NB4 (cell line): ENCODE results near the gene GNG7.
A peak's percentile ranks its signal among the peaks of the same experiment; 100 is the strongest.
"Not testable (repeated sequence)": the region's sequence is repeated elsewhere in the genome, so short reads cannot be mapped to it uniquely, and the experiment has no call there.

Source experiments
- DNase-seq: peaks from one replicate; pipeline ENCODE4 v3.0.0; 2010; ENCODE audit warnings: low read depth
- H3K4me3 ChIP-seq: one replicate; pipeline ENCODE4 v1.5.1; 2011; ENCODE audit warnings: mild to moderate bottlenecking, low read depth, low read length, moderate library complexity
- MYC ChIP-seq: IDR thresholded peaks from 2 replicates; pipeline ENCODE4 v1.6.1; 2011; ENCODE audit warnings: low read depth, low read length
- POLR2A ChIP-seq: IDR thresholded peaks from 2 replicates; pipeline ENCODE4 v1.6.1; 2011; ENCODE audit warnings: mild to moderate bottlenecking; ENCODE audit not compliant: insufficient read length; ENCODE audit errors: extremely low read depth
- TF ChIP-seq, protein P1 (sequence below): IDR thresholded peaks from 2 replicates; pipeline ENCODE4 v1.6.1; 2011; ENCODE audit warnings: low read depth, low read length
- TF ChIP-seq, protein P2 (sequence below): IDR thresholded peaks from one replicate; pipeline ENCODE4 v1.5.1; 2012; ENCODE audit warnings: low read depth, low read length

GNG7 gene

DNA sequence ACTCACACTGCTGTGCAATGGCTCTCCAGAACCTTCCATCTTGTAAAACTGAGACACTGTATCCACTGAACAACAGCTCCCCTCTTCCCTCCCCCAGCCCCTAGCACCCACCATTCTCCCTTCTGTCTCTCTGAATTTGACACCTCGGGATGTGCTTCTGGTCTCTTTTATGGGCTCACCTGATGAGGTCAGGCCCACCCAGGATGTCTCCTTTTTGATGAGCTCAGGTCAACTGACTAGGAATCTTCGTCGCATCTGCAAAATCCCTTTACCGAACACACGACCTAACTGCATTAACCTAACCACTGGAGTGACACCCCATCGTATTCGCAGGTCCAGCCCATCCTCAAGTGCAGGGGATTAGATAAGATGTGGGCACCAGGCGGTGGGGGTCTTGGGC, 73.9 kb downstream of the GNG7 start:
- TF ChIP-seq POLR2A (no peak), MYC (no peak)
- TF ChIP-seq, protein P1, sequence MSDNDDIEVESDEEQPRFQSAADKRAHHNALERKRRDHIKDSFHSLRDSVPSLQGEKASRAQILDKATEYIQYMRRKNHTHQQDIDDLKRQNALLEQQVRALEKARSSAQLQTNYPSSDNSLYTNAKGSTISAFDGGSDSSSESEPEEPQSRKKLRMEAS = no peak
- TF ChIP-seq, protein P2, sequence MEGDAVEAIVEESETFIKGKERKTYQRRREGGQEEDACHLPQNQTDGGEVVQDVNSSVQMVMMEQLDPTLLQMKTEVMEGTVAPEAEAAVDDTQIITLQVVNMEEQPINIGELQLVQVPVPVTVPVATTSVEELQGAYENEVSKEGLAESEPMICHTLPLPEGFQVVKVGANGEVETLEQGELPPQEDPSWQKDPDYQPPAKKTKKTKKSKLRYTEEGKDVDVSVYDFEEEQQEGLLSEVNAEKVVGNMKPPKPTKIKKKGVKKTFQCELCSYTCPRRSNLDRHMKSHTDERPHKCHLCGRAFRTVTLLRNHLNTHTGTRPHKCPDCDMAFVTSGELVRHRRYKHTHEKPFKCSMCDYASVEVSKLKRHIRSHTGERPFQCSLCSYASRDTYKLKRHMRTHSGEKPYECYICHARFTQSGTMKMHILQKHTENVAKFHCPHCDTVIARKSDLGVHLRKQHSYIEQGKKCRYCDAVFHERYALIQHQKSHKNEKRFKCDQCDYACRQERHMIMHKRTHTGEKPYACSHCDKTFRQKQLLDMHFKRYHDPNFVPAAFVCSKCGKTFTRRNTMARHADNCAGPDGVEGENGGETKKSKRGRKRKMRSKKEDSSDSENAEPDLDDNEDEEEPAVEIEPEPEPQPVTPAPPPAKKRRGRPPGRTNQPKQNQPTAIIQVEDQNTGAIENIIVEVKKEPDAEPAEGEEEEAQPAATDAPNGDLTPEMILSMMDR = no peak
- H3K4me3 ChIP-seq = no peak overlapping the region
- DNase-seq = no peak

DNA sequence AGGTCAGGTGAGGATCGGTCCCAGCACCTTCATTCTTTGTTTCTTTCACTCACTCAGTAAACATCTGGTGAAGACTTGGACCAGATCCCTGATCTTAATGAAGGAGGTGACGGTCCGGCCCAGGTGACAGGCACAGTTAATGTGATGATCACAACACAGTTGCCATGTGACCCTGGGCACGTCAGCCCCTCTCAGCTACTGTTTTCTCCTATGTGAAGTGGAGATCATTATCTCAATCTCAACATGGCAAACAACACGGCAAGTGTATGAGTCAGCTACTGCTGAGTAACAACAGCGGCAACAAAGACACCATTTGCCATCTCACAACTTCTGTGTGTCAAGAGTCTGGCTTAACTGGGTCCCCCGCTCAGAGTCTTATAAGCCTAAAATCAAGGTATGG, 74.6 kb downstream of the GNG7 start:
- no peak overlapping the region for H3K4me3 ChIP-seq
- TF ChIP-seq POLR2A = no peak
- TF ChIP-seq, protein P1 = no peak
- no peak for TF ChIP-seq MYC
- TF ChIP-seq, protein P2 = no peak
- no peak for DNase-seq

DNA sequence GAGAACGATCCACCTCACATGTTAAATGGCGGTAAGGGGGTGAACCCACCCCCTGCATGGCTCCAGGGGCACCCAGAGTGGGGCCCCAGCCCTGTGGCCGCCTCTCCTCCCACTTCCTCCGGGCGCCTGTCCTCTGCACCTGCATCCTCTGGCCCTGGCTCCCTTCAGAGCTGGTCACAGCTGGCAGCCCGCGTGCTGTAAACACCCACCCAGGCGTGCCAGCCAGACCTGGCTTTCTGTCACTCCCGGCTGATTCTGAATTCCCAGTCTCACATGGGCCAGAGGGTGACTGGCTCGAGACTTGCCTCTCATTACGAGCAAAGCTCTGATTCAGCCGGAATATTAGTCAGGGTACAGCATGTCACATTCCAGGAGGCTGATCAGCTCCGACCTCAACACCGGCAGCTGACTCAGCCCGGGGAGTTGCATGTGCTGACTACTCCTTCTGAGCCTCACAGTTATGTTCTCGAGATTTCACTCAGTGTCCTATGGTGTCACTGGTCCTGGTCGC, 75.1 kb downstream of the GNG7 start:
- H3K4me3 ChIP-seq = no peak overlapping the region
- peak; percentile 68 for DNase-seq

DNA sequence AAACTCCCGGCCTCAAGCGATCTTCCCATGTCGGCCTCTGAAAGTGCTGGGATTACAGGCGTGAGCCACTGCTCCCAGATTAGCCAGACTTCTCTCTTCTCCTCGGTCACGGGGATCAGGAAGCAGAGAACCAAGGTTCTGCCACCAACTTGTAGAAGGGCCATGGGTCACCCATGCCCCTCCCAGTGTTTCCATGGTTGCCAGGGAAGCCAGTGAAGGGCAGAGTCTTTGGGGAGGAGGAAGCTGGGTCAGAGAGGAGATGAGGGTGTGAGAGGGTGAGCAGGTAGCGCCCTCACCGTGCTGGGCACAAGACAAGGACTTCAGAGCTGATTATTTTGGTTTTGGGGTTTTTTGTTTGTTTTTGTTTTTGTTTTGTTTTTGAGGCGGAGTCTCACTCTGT, 77.1 kb downstream of the GNG7 start:
- no peak for DNase-seq
- TF ChIP-seq, protein P1 = no peak
- TF ChIP-seq MYC (no peak), POLR2A (no peak)
- TF ChIP-seq, protein P2 = no peak
- no peak overlapping the region for H3K4me3 ChIP-seq

More for the DNA sequence above, 75.1 kb downstream of the GNG7 start:
- TF ChIP-seq, protein P2 = no peak
- TF ChIP-seq, protein P1 = no peak
- TF ChIP-seq POLR2A (no peak), MYC (no peak)

DNA sequence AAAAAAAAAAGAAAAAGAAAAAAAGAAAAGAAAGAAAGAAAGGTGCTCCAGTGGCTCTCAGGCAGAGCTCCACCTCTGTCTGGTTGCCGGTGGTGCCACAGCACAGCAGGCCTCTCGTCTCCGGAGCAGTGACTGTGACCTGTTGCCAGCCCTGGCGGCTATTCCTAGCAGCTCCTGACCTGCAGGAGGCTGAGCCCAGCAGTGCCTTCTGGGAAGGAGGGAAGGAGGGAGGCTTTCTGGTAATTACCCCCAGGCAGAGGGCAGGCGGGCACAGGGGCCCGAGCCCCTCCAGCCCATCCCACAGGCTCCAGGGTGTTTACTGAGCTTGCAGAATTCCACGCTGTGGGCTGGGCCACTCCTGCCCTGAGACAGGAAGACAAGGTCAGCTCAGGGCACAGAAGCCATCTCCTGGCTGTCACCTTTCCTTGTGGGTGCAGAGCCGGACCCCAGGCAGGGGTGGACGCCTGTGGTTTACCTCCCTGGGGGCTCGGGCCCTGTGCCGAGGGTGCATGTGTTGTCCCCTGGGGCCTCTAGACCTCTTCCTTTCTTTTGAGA, 77.9 kb downstream of the GNG7 start:
- peak; percentile 69 for DNase-seq
- TF ChIP-seq MYC (no peak), POLR2A (no peak)
- TF ChIP-seq, protein P1 = no peak
- TF ChIP-seq, protein P2 = no peak
- H3K4me3 ChIP-seq = no peak overlapping the region

DNA sequence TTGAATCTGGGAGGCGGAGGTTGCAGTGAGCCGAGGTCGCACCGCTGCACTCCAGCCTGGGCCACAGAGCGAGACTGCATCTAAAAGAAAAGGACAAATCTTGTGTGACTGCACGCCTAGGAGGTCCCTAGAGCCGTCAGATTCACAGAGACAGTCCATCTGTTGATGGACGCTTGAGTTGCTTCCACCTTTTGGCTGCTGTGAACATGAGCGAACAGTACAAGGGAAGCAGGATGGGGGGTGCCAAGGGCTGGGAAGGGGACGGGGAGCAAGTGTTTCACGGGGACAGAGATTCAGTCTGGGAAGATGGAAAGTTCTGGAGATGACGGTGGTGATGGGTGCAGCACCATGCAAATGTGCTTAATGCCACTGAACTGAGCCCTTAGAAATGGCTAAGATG, 78.7 kb downstream of the GNG7 start:
- H3K4me3 ChIP-seq = no peak overlapping the region
- TF ChIP-seq, protein P2 = no peak
- DNase-seq = no peak

DNA sequence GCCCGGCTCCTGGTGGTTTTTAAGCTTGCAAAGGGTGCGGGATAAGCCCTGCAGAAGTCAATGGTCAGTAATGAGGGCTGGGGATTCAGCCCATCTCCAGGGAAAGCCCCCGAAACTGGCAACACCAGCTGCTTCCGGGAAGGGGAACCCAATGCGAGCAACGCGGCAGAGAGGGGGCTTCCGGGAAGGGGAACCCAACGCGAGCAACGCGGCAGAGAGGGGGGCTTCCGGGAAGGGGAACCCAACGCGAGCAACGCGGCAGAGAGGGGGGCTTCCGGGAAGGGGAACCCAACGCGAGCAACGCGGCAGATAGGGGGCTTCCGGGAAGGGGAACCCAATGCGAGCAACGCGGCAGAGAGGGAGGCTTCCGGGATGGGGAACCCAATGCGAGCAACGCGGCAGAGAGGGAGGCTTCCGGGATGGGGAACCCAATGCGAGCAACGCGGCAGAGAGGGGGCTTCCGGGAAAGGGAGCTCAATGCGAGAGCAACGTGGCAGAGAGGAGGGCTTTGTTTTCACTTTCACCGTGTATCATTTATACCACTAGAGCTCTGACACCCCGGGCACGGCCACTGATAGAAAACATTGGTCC, 80.0 kb downstream of the GNG7 start:
- H3K4me3 ChIP-seq, DNase-seq: not testable (repeated sequence)
